HepG2 (cell line): ENCODE results near the gene CCL16. TPM values are rescaled to one million over a fixed set of nuclear protein-coding genes. Genes with fewer than 3 reads are reported as not detected.
A peak's percentile ranks its signal among the peaks of the same experiment; 100 is the strongest.

Experiments
- ATAC-seq: fragments of 200-7000 bp; cut with Tn5 transposase; 3 replicates; pipeline ENCODE4 v1.9.1; 2020; ENCODE audit warnings: mild to moderate bottlenecking, moderate library complexity
- BruUV-seq: library from RNA; stranded (reverse); fragments of 400-500 nt; replicated peaks from 2 replicates; lab custom pipeline; 2021; lab: Mats Ljungman, UMichigan
- CTCF ChIA-PET: fragments of 300-600 bp; formaldehyde crosslinking; extraction: SDS; loops from one replicate; lab custom pipeline; 2021; ENCODE audit warnings: low total read pairs, inconsistent platforms, low intra/inter-chr PET ratio; lab: Yijun Ruan, JAX
- POLR2A ChIA-PET: fragments of 350-600 bp; sonication (Branson Sonifier 250); formaldehyde crosslinking; loops from one replicate; lab custom pipeline; 2020; ENCODE audit warnings: antibody characterized with exemption, inconsistent platforms; lab: Yijun Ruan, JAX
- DNase-seq: peaks from one replicate; pipeline ENCODE4 v3.0.0-alpha.2; 2015; ENCODE audit warnings: low spot score
- FAIRE-seq: peaks from 3 replicates; lab custom pipeline; 2011; peaks lifted over from hg19 to GRCh38; lab: Jason Lieb, UNC
- H2AFZ ChIP-seq: one replicate; pipeline ENCODE4 v1.6.1; 2011; ENCODE audit warnings: low read length, inconsistent platforms
- H3K27ac ChIP-seq: fragments of 300-600 bp; 3 replicates; pipeline ENCODE4 v1.8.0; 2011; ENCODE audit warnings: mixed run types, mild to moderate bottlenecking, mixed read lengths, low read length, inconsistent platforms; ENCODE audit not compliant: insufficient read depth; ENCODE audit errors: extremely low read length
- H3K27me3 ChIP-seq, 2 experiments: fragments of 200-600 bp in 1 of 2; 2 replicates in 1 of 2; 3 replicates in 1 of 2; pipeline versions ENCODE4 v1.6.0 to v1.8.0; 2011; ENCODE audit warnings: low read length in 2 of 2, mild to moderate bottlenecking in 2 of 2, moderate library complexity in 2 of 2, inconsistent platforms in 1 of 2; ENCODE audit not compliant: insufficient read depth in 2 of 2, control insufficient read depth in 1 of 2
- H3K36me3 ChIP-seq, 2 experiments: fragments of 200-600 bp in 1 of 2; replicated peaks in 1 of 2; 2 replicates in 1 of 2; 3 replicates in 1 of 2; pipeline versions ENCODE4 v1.5.1 to v1.8.0; 2011; ENCODE audit warnings: low read length in 2 of 2, inconsistent platforms in 1 of 2; ENCODE audit not compliant: insufficient read depth in 2 of 2, control insufficient read depth in 1 of 2
- H3K4me1 ChIP-seq: 2 replicates; pipeline ENCODE4 v1.5.1; 2012; ENCODE audit warnings: low read length, inconsistent platforms; ENCODE audit not compliant: insufficient read depth
- H3K4me2 ChIP-seq: 2 replicates; pipeline ENCODE4 v1.6.0; 2011; ENCODE audit warnings: low read depth, low read length, inconsistent platforms
- H3K4me3 ChIP-seq, 3 experiments: fragments of 200-600 bp in 1 of 3; sonication (generic), shearing (Covaris generic) in 1 of 3; replicated peaks in 1 of 3; 2 replicates each; pipeline ENCODE4 v1.5.1; 2011 to 2016; ENCODE audit warnings: low read length in 3 of 3, inconsistent platforms in 2 of 3, low read depth in 2 of 3, mild to moderate bottlenecking in 2 of 3, control low read depth in 1 of 3, mixed read lengths in 1 of 3; ENCODE audit not compliant: insufficient read depth in 1 of 3
- H3K79me2 ChIP-seq: one replicate; pipeline ENCODE4 v1.6.1; 2011; ENCODE audit warnings: low read length, inconsistent platforms; ENCODE audit not compliant: insufficient read depth
- H3K9ac ChIP-seq: 2 replicates; pipeline ENCODE4 v1.6.0; 2011; ENCODE audit warnings: mild to moderate bottlenecking, low read depth, low read length, inconsistent platforms; ENCODE audit not compliant: insufficient read depth
- H3K9me3 ChIP-seq: 2 replicates; pipeline ENCODE4 v1.5.1; 2012; ENCODE audit warnings: mild to moderate bottlenecking, low read length
- H4K20me1 ChIP-seq: 2 replicates; pipeline ENCODE4 v1.6.0; 2011; ENCODE audit warnings: inconsistent platforms, mild to moderate bottlenecking, low read length, moderate library complexity; ENCODE audit not compliant: insufficient read depth
- CSRNP1 ChIP-seq: sonication (generic); formaldehyde crosslinking; IDR thresholded peaks from 2 replicates; pipeline ENCODE4 v1.8.1; 2023; ENCODE audit warnings: mild to moderate bottlenecking, missing genetic modification reagents
- MBD4 ChIP-seq: IDR thresholded peaks from 2 replicates; pipeline ENCODE4 v1.6.1; 2012; ENCODE audit warnings: low read length, inconsistent platforms, borderline replicate concordance
- NCOR1 ChIP-seq: fragments of 200-600 bp; sonication (generic); IDR thresholded peaks from 2 replicates; pipeline ENCODE4 v1.7.0; 2017; ENCODE audit warnings: antibody characterized with exemption, low read length, borderline replicate concordance
- PAXIP1 ChIP-seq: sonication (generic); formaldehyde crosslinking; conservative IDR thresholded peaks from 2 replicates; pipeline ENCODE4 v1.4.0; 2020; ENCODE audit warnings: mild to moderate bottlenecking, missing genetic modification reagents, moderate library complexity
- POLR2AphosphoS5 ChIP-seq: IDR thresholded peaks from 2 replicates; pipeline ENCODE4 v1.6.1; 2012; ENCODE audit warnings: low read depth, low read length
- SMAD1 ChIP-seq: sonication (generic); formaldehyde crosslinking; IDR thresholded peaks from 2 replicates; pipeline ENCODE4 v1.4.0; 2020; ENCODE audit warnings: missing genetic modification reagents, low read depth, mild to moderate bottlenecking, borderline replicate concordance
- ZNF775 ChIP-seq: sonication (generic); formaldehyde crosslinking; IDR thresholded peaks from 2 replicates; pipeline ENCODE4 v1.4.0; 2020; ENCODE audit warnings: missing genetic modification reagents, mild to moderate bottlenecking, moderate library complexity, borderline replicate concordance
- WGBS: methylation state at CpG from one replicate; pipeline ENCODE4 v1.1.6; 2017; ENCODE audit warnings: low lambda C conversion rate; 5-methylcytosine and 5-hydroxymethylcytosine counted together
- in situ Hi-C: cut with HindIII; loops from 2 replicates; pipeline ENCODE4 v1.10.0; 2017; ENCODE audit warnings: low pct_unique_long_range_greater_than_20kb; ENCODE audit not compliant: extremely low pct_ligation_motif_present
- intact Hi-C: fragments of 100-400 bp; cut with micrococcal nuclease; formaldehyde crosslinking; loops from one replicate; pipeline ENCODE4 v1.10.0; 2022; ENCODE audit not compliant: unreplicated experiment
- polyA plus RNA-seq, 8 experiments: library from polyadenylated mRNA; depleted of rRNA in 3 of 8; stranded (reverse) in 7 of 8; unstranded in 1 of 8; fragments of >200 nt; fragmentation: Illumina TruSeq in 4 of 8; extraction: Trizol in 4 of 8; gene quantifications; 2 replicates each; pipeline versions ENCODE4 v1.2.1 to v1.2.3, GENCODE V29; 2011 to 2016; ENCODE audit warnings: low read depth in 4 of 8, missing spikeins in 1 of 8, mixed read lengths in 1 of 8; ENCODE audit not compliant: insufficient read depth in 1 of 8
- total RNA-seq, 5 experiments: library from RNA; depleted of rRNA; stranded (reverse); fragments of >200 nt; fragmentation: Illumina TruSeq; extraction: Trizol; gene quantifications; 2 replicates each; pipeline ENCODE4 v1.2.3, GENCODE V29; 2016; ENCODE audit warnings: low read depth in 1 of 5
- TF ChIP-seq, protein P1 (sequence below): sonication (generic); formaldehyde crosslinking; IDR thresholded peaks from 2 replicates; pipeline ENCODE4 v1.8.1; 2023; ENCODE audit warnings: mild to moderate bottlenecking, missing genetic modification reagents, borderline replicate concordance
- TF ChIP-seq, protein P2 (sequence below): sonication (generic); formaldehyde crosslinking; IDR thresholded peaks from 2 replicates; pipeline ENCODE4 v1.4.0; 2020; ENCODE audit warnings: missing genetic modification reagents

CCL16 gene
- total and polyA plus RNA-seq, 2 of the 13 experiments (the other 11 are each of a cell fraction or from before 2014, with no cell fraction given) = 2.0 to 14.7 TPM

DNA sequence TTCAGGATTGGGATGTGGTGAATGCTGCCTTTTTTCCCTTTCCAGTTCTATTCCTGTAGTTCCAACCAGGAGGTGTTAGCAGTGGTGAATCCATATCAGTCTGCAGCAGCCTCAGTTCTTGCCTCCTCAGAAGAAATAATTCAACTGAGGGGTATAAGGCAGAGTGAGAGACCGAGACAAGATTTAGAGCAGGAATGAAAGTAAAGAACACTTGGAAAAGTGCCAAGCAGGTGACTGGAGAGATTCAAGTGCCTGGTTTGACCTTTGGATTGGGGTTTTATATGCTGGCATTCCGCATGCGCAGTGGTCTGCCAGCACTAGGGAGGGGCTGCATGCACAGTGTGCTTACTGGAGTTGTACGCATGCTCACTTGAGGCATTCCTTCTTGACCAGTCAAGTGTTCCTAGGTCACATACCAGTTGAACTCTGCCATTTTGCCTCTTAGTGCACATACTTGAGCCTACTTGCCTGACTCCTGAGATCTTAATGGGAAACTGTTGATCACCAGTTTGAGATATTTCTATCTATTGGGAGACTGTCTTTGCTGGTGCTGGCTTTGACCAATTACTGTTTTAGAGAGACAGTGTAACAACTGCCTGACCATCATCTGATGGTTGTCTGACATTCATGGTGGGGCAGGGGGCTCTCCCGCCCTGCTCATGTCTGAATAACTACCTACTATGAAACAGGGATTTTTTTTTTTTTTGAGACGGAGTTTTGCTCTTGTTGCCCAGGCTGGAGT, 20.7 kb upstream of the CCL16 start (continued):
- TF ChIP-seq PAXIP1 (CRISPR knock-in tag) = peak; percentile 57

DNA sequence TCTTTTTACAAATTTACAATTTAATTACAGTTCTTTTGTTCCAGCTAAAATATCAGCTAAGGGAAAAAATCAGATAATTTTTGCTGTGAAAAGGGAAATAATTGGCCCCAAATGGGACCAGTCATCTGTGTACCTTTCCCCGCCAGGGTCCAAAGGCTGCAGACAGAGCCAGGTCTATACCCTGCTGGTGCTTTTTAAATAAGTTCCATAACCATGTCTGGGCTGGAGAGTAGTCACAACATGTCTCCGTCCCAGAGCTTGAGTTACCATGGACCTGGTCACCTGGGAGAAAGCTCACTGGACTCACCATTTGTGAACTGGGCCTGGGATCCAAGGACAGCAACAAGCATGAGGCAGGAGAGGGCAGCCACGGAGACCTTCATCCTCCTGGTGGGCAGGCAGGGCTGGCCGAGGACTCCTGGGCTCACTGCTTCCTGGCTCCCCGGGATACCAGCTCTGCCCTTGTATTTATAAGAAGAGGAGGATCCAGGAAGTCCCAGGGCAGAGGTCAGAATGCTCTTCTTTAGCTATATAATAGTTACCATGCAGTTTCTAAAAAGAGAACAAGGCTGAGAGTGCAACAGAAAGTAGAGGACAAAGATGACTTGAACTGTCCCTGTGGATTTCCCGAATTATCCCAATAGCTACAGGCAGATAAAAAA, 19.9 kb upstream of the CCL16 start, which contains the start of gene CCL15:
TSS of gene CCL15 (minus strand) at position 444 of the 662 bp plus-strand sequence. CDS start at position 383, 61 bp downstream.
- Histone ChIP-seq H3K79me2 (peaks cover 12% of the 10 kb centered on the region), H2AFZ (no peak within 1 kb of the TSS), H3K27me3 (no peaks in the 10 kb centered on the region; a peak in 1 of 5 replicates), H3K36me3 (peaks cover 5 to 10% of the 10 kb centered on the region in 2 experiments; a peak in 4 of 5 replicates), H3K9ac (peak within 1 kb of the TSS; percentile 82), H3K4me2 (peak within 1 kb of the TSS; percentile 91), H3K9me3 (no peaks in the 10 kb centered on the region), H3K27ac (peak within 1 kb of the TSS; percentile 88), H4K20me1 (no peaks in the 10 kb centered on the region), H3K4me3 (peak within 1 kb of the TSS; percentile 73 to 78 (median 76)), H3K4me1 (peaks cover 61% of the 10 kb centered on the region)
- ATAC-seq (peak; percentile 92), DNase-seq (peak; percentile 80), FAIRE-seq (no peak)
- 1% methylated on average over 4 of the region's 6 CpGs for WGBS
- POLR2A ChIA-PET = interaction anchor here (0.9 to 5.9 kb wide), 11 partner anchors 8 to 31 kb away, joined by 3 to 131 read pairs (median 7); partner anchors contain the start of gene CCL16
- CTCF ChIA-PET = interaction anchor here (0.9 kb wide), 1 partner anchor 19 kb away, joined by 4 read pairs; no protein-coding TSS in a partner anchor
- intact Hi-C loops (loop anchor here (1.0 to 5.0 kb wide), 2 partner anchors 28 to 169 kb away; no protein-coding TSS in a partner anchor), in situ Hi-C loops (loop anchor here (10.0 kb wide), 1 partner anchor 64 kb away; the partner anchor contains the start of gene CCL18)
- TSS peak; percentile 86 for BruUV-seq
- TF ChIP-seq, protein P1, sequence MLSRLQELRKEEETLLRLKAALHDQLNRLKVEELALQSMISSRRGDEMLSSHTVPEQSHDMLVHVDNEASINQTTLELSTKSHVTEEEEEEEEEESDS (CRISPR knock-in tag) = no peak
- peak; percentile 81 for TF ChIP-seq NCOR1
- TF ChIP-seq ZNF775 (CRISPR knock-in tag) = no peak
- no peak for TF ChIP-seq CSRNP1
- no peak for TF ChIP-seq MBD4
- TF ChIP-seq POLR2AphosphoS5 = peak; percentile 72
- TF ChIP-seq SMAD1 (CRISPR knock-in tag) = no peak
- TF ChIP-seq, protein P2, sequence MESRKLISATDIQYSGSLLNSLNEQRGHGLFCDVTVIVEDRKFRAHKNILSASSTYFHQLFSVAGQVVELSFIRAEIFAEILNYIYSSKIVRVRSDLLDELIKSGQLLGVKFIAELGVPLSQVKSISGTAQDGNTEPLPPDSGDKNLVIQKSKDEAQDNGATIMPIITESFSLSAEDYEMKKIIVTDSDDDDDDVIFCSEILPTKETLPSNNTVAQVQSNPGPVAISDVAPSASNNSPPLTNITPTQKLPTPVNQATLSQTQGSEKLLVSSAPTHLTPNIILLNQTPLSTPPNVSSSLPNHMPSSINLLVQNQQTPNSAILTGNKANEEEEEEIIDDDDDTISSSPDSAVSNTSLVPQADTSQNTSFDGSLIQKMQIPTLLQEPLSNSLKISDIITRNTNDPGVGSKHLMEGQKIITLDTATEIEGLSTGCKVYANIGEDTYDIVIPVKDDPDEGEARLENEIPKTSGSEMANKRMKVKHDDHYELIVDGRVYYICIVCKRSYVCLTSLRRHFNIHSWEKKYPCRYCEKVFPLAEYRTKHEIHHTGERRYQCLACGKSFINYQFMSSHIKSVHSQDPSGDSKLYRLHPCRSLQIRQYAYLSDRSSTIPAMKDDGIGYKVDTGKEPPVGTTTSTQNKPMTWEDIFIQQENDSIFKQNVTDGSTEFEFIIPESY (CRISPR knock-in tag) = no peak
